SU-DHL-6 (cell line): ENCODE data around the gene CYSTM1.

Experiments
- EZH2phosphoT487 ChIP-seq: fragments of 200-600 bp; sonication (generic), shearing (Covaris generic); conservative IDR thresholded peaks from 2 replicates; pipeline ENCODE4 v1.6.1; 2018; ENCODE audit warnings: mild to moderate bottlenecking, antibody characterized with exemption, low read length, moderate library complexity, mixed read lengths
- TF ChIP-seq, protein P1 (sequence below): fragments of 200-600 bp; sonication (generic); IDR thresholded peaks from one replicate; pipeline ENCODE4 v1.5.1; 2017; ENCODE audit warnings: antibody characterized with exemption, mild to moderate bottlenecking, low read length, moderate library complexity; ENCODE audit not compliant: insufficient read depth, poor library complexity, severe bottlenecking

DNA sequence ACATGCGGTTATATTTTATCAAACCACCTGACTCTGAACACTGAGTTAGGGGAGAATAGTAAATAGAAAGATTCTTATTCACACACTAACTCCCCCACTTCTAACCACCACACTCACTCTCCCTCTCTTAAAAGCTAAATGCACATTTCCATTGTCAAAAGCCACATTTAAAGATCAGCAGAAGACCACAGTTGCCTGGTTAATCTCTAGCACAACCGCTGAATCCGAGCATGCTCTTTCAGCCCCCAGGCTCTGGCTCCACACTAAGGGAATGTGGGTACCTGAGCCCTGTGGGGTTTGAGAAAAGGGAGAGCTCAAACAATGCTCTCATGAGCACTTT lies 92.2 kb downstream of the CYSTM1 start:
- TF ChIP-seq EZH2phosphoT487, result no peak
- TF ChIP-seq, protein P1, sequence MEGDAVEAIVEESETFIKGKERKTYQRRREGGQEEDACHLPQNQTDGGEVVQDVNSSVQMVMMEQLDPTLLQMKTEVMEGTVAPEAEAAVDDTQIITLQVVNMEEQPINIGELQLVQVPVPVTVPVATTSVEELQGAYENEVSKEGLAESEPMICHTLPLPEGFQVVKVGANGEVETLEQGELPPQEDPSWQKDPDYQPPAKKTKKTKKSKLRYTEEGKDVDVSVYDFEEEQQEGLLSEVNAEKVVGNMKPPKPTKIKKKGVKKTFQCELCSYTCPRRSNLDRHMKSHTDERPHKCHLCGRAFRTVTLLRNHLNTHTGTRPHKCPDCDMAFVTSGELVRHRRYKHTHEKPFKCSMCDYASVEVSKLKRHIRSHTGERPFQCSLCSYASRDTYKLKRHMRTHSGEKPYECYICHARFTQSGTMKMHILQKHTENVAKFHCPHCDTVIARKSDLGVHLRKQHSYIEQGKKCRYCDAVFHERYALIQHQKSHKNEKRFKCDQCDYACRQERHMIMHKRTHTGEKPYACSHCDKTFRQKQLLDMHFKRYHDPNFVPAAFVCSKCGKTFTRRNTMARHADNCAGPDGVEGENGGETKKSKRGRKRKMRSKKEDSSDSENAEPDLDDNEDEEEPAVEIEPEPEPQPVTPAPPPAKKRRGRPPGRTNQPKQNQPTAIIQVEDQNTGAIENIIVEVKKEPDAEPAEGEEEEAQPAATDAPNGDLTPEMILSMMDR, result no peak
